A673 (cell line): ENCODE results near the gene ERF.

ENCODE experiments used
- CTCF ChIP-seq: fragments of 300-800, 200-600 bp; sonication (generic); conservative IDR thresholded peaks from 2 replicates; pipeline ENCODE4 v1.5.1; 2017; ENCODE audit warnings: low read depth, mild to moderate bottlenecking, antibody characterized with exemption, low read length, moderate library complexity, mixed read lengths
- EZH2 ChIP-seq: fragments of 200-600 bp; sonication (generic); IDR thresholded peaks from 2 replicates; pipeline ENCODE4 v1.6.1; 2017; ENCODE audit warnings: borderline replicate concordance, low read depth, mild to moderate bottlenecking, mixed read lengths, antibody characterized with exemption, low read length; ENCODE audit not compliant: poor library complexity, severe bottlenecking

GRCh38 chr19:42220751-42221097 is 34.2 kb downstream of the ERF start:
- TF ChIP-seq EZH2: no peak
- no peak for TF ChIP-seq CTCF
